Gastrocnemius medialis (tissue), 4 donors: ENCODE measurements around the gene JAG1. TPM values are rescaled to one million over a fixed set of nuclear protein-coding genes. Genes with fewer than 3 reads are reported as not detected.
A peak's percentile ranks its signal among the peaks of the same experiment; 100 is the strongest.

Source experiments
- ATAC-seq, 2 donors: fragments of 150-250 bp; one replicate each; pipeline ENCODE4 v1.9.1; 2016
- DNase-seq, 2 donors: peaks; one replicate each; pipeline ENCODE4 v3.0.0-alpha.2; 2019
- H3K27ac ChIP-seq, 4 donors: fragments of 200-600 bp; sonication (generic); 1 replicate in 1 of 4; 2 replicates in 3 of 4; pipeline ENCODE4 v1.5.1; 2016 to 2018; ENCODE audit warnings: mild to moderate bottlenecking in 2 of 4, moderate library complexity in 1 of 4
- H3K27me3 ChIP-seq, 3 donors: fragments of 200-600 bp; sonication (generic) in 2 of 3; 1 replicate in 1 of 3; 2 replicates in 2 of 3; pipeline versions ENCODE4 v1.5.1 to v1.6.0; 2016 to 2019; ENCODE audit warnings: mild to moderate bottlenecking in 1 of 3, moderate library complexity in 1 of 3
- H3K36me3 ChIP-seq, 2 donors: fragments of 200-600 bp; sonication (generic) in 1 of 2; one replicate each; pipeline ENCODE4 v1.5.1; 2017 to 2018
- H3K4me1 ChIP-seq, 2 donors: fragments of 200-600 bp; sonication (generic) in 1 of 2; one replicate each; pipeline ENCODE4 v1.5.1; 2016 to 2017; ENCODE audit warnings: mild to moderate bottlenecking in 2 of 2
- H3K4me3 ChIP-seq, 4 donors: fragments of 200-600 bp; sonication (generic) in 3 of 4; 1 replicate in 1 of 4; 2 replicates in 3 of 4; pipeline ENCODE4 v1.5.1; 2016 to 2019; ENCODE audit warnings: mild to moderate bottlenecking in 2 of 4
- H3K9me3 ChIP-seq, 3 donors: fragments of 200-600 bp; sonication (generic) in 2 of 3; 1 replicate in 1 of 3; 2 replicates in 2 of 3; pipeline ENCODE4 v1.5.1; 2016 to 2019
- CTCF ChIP-seq, 5 experiments: fragments of 450-650 bp in 3 of 5; fragments of 200-600 bp in 2 of 5; sonication (generic) in 2 of 5; IDR thresholded peaks in 4 of 5; conservative IDR thresholded peaks in 1 of 5; 1 replicate in 4 of 5; 2 replicates in 1 of 5; pipeline ENCODE4 v1.5.1; 2016 to 2019; ENCODE audit warnings: antibody characterized with exemption in 5 of 5, mild to moderate bottlenecking in 3 of 5, moderate library complexity in 3 of 5
- POLR2A ChIP-seq, 2 donors: fragments of 450-650 bp; IDR thresholded peaks; one replicate each; pipeline ENCODE4 v1.6.1; 2017; ENCODE audit warnings: antibody characterized with exemption in 2 of 2, mild to moderate bottlenecking in 2 of 2, moderate library complexity in 2 of 2
- in situ Hi-C, 4 donors: fragments of 200-750 bp; cut with MboI; loops; one replicate each; pipeline versions ENCODE4 v1.15.0 to v1.8.0; 2017; ENCODE audit warnings: low sequenced_read_pairs in 4 of 4
- intact Hi-C: fragments of 100-400 bp; cut with DNase I; formaldehyde crosslinking; loops from one replicate; pipeline ENCODE4 v1.15.1; 2023; ENCODE audit warnings: low total_unique reads
- total RNA-seq, 4 donors: library from RNA; depleted of rRNA; stranded (reverse); fragments of >200 nt; gene quantifications; one replicate each; pipeline versions ENCODE4 v1.1.0 to v1.2.3, GENCODE V29; 2016

JAG1 gene
- total RNA-seq, 4 donors from 2014 or later, result 10.3 to 19.6 (median 13.2) TPM

GRCh38 chr20:10640897-10641296, 32.9 kb downstream of the JAG1 start:
- intact Hi-C loops (no loop called here), in situ Hi-C loops (no loop called here)
- H3K36me3 ChIP-seq, result peaks cover 0 to 25% of the 10 kb centered on the region in 2 donors
- no peaks in the 10 kb centered on the region for H3K27me3 ChIP-seq
- DNase-seq (no peak), ATAC-seq (no peak)
- H3K9me3 ChIP-seq, result no peaks in the 10 kb centered on the region
- peak overlapping the region in 3 of 4 donors; percentile 16 to 54 (median 52) for H3K27ac ChIP-seq
- peaks cover 16 to 18% of the 10 kb centered on the region in 2 donors for H3K4me1 ChIP-seq
- no peak for TF ChIP-seq POLR2A (IDR thresholded peaks at IDR 0.05)
- TF ChIP-seq CTCF (IDR thresholded peaks at IDR 0.05 in 4 of 5, conservative IDR thresholded peaks at IDR 0.05 in 1 of 5), result no peak
- H3K4me3 ChIP-seq, result no peak overlapping the region

GRCh38 chr20:10639737-10640556, 33.9 kb downstream of the JAG1 start:
- Histone ChIP-seq H3K9me3 (no peaks in the 10 kb centered on the region), H3K27ac (peak overlapping the region; percentile 44 to 54 (median 48)), H3K36me3 (peaks cover 0 to 24% of the 10 kb centered on the region in 2 donors), H3K4me1 (peaks cover 17 to 21% of the 10 kb centered on the region in 2 donors), H3K27me3 (no peaks in the 10 kb centered on the region), H3K4me3 (no peak overlapping the region)
- intact Hi-C loops, result no loop called here
- no peak for DNase-seq
- in situ Hi-C loops, result no loop called here
- ATAC-seq, result no peak
- TF ChIP-seq POLR2A (IDR thresholded peaks at IDR 0.05), result no peak
- no peak for TF ChIP-seq CTCF (IDR thresholded peaks at IDR 0.05 in 4 of 5, conservative IDR thresholded peaks at IDR 0.05 in 1 of 5)

GRCh38 chr20:10639077-10639736, 34.6 kb downstream of the JAG1 start:
- DNase-seq (no peak), ATAC-seq (no peak)
- Histone ChIP-seq H3K9me3 (no peaks in the 10 kb centered on the region), H3K27ac (peak overlapping the region; percentile 44 to 54 (median 48)), H3K27me3 (no peaks in the 10 kb centered on the region), H3K4me3 (no peak overlapping the region), H3K4me1 (peaks cover 17 to 21% of the 10 kb centered on the region in 2 donors), H3K36me3 (peaks cover 0 to 19% of the 10 kb centered on the region in 2 donors)
- TF ChIP-seq CTCF (IDR thresholded peaks at IDR 0.05 in 4 of 5, conservative IDR thresholded peaks at IDR 0.05 in 1 of 5) (no peak), POLR2A (IDR thresholded peaks at IDR 0.05) (no peak)
- intact Hi-C loops (no loop called here), in situ Hi-C loops (no loop called here)

- DNase-seq (no peak), ATAC-seq (no peak)
- in situ Hi-C loops, result no loop called here
- Histone ChIP-seq H3K27ac (peak overlapping the region; percentile 37 to 66 (median 62)), H3K27me3 (no peaks in the 10 kb centered on the region), H3K9me3 (no peaks in the 10 kb centered on the region), H3K4me3 (no peak overlapping the region), H3K36me3 (peaks cover 0 to 18% of the 10 kb centered on the region in 2 donors), H3K4me1 (peaks cover 17 to 25% of the 10 kb centered on the region in 2 donors)
- intact Hi-C loops, result no loop called here
- TF ChIP-seq CTCF (IDR thresholded peaks at IDR 0.05 in 4 of 5, conservative IDR thresholded peaks at IDR 0.05 in 1 of 5), result no peak
- TF ChIP-seq POLR2A (IDR thresholded peaks at IDR 0.05), result no peak
Measured at GRCh38 chr20:10637563-10637962, 36.2 kb downstream of the JAG1 start.
